CD4-positive, alpha-beta T cell treated with Interleukin-6 for 4 hours (primary cell): ENCODE results near the gene DOC2B.
A peak's percentile ranks its signal among the peaks of the same experiment; 100 is the strongest.
"Not testable (repeated sequence)": the region's sequence is repeated elsewhere in the genome, so short reads cannot be mapped to it uniquely, and the experiment has no call there.

Source experiments
- DNase-seq: peaks from one replicate; pipeline ENCODE4 v3.0.0-alpha.2; 2020; ENCODE audit warnings: mixed read lengths

DOC2B gene

GRCh38 chr17:181245-182049, at the start of gene DOC2B:
Gene DOC2B (minus strand): TSS chr17:181650. CDS start chr17:181479, 171 bp downstream.
- DNase-seq, result peak; percentile 7

- no peak for DNase-seq
Observed at GRCh38 chr17:230395-230770, 48.9 kb upstream of the DOC2B start.

- no peak for DNase-seq
Observed at GRCh38 chr17:229709-230394, 48.4 kb upstream of the DOC2B start.

GRCh38 chr17:228951-229708, 47.7 kb upstream of the DOC2B start:
- DNase-seq, result no peak

- DNase-seq, result no peak
Observed at GRCh38 chr17:227946-228615, 46.6 kb upstream of the DOC2B start.

GRCh38 chr17:227078-227945, 45.9 kb upstream of the DOC2B start:
- DNase-seq, result no peak

- DNase-seq, result no peak
Observed at GRCh38 chr17:226108-227077, 44.9 kb upstream of the DOC2B start.

- no peak for DNase-seq
Observed at GRCh38 chr17:225551-225950, 44.1 kb upstream of the DOC2B start.

- DNase-seq, result not testable (repeated sequence)
Observed at GRCh38 chr17:224576-224975, 43.1 kb upstream of the DOC2B start.

- DNase-seq, result no peak
Observed at GRCh38 chr17:223723-224471, 42.4 kb upstream of the DOC2B start.

GRCh38 chr17:222172-222571, 40.7 kb upstream of the DOC2B start:
- DNase-seq, result no peak

- DNase-seq, result no peak
Observed at GRCh38 chr17:219696-220095, 38.2 kb upstream of the DOC2B start.

GRCh38 chr17:218432-219110, 37.1 kb upstream of the DOC2B start:
- DNase-seq, result no peak

GRCh38 chr17:216625-217024, 35.2 kb upstream of the DOC2B start:
- no peak for DNase-seq

- DNase-seq, result not testable (repeated sequence)
Observed at GRCh38 chr17:215563-216478, 34.4 kb upstream of the DOC2B start.

- DNase-seq, result no peak
Observed at GRCh38 chr17:214881-215331, 33.5 kb upstream of the DOC2B start.

- no peak for DNase-seq
Observed at GRCh38 chr17:213286-214105, 32.0 kb upstream of the DOC2B start.
